Testis (tissue), 2 donors: ENCODE results near the gene LFNG.

Experiments
- CTCF ChIP-seq, 3 experiments: fragments of 450-650 bp in 2 of 3; fragments of 200-600 bp in 1 of 3; sonication (generic) in 1 of 3; IDR thresholded peaks; one replicate each; pipeline ENCODE4 v1.5.1; 2016 to 2019; ENCODE audit warnings: antibody characterized with exemption in 3 of 3, mild to moderate bottlenecking in 2 of 3, moderate library complexity in 1 of 3
- POLR2A ChIP-seq: fragments of 450-650 bp; IDR thresholded peaks from one replicate; pipeline ENCODE4 v1.6.1; 2017; ENCODE audit warnings: antibody characterized with exemption, mild to moderate bottlenecking, moderate library complexity

GRCh38 chr7:2541291-2542010 is 21.9 kb downstream of the LFNG start:
- TF ChIP-seq CTCF (IDR thresholded peaks at IDR 0.05): no peak
- TF ChIP-seq POLR2A: no peak
